Measurements from ENCODE around the gene EIF4G3. TPM values are rescaled to one million over a fixed set of nuclear protein-coding genes. Genes with fewer than 3 reads are reported as not detected.
"Not testable (repeated sequence)": the region's sequence is repeated elsewhere in the genome, so short reads cannot be mapped to it uniquely, and the experiment has no call there.

Gene EIF4G3
- total RNA-seq, 2 donors from 2014 or later: 70.3 to 70.5 TPM

DNA sequence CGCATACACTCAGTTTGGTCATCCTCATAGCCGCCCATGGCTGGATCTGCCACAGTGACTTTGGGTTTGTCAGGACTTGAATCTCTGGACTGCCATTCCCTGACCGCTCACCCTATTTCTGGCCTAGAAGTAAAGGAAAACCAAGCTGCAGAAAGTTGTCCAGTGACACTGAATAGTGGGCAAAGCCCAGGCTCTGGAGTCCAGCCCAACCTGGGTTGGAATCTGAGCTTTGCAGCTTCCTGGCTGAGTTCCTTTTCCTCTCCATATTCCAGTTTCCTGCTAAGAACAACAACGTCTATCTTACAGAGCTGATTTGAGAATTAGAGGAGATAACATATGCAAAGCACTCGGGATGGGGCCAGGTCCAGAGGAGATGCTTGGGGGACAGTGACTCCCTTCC lies 15.6 kb upstream of the EIF4G3 start:
- Histone ChIP-seq H3K9me3 (no peaks in the 10 kb centered on the region), H3K4me3 (no peak overlapping the region), H3K27me3 (no peaks in the 10 kb centered on the region), H3K4me1 (no peaks in the 10 kb centered on the region), H3K27ac (no peak overlapping the region), H3K36me3 (no peaks in the 10 kb centered on the region), H3K9ac (ENCODE audit: low read depth in 2 of 2, low read length in 2 of 2) (no peak overlapping the region)
- no peak for DNase-seq
- intact Hi-C loops (cut with DNase I): no loop called here
- no peak for TF ChIP-seq CTCF (IDR thresholded peaks at IDR 0.05)

DNA sequence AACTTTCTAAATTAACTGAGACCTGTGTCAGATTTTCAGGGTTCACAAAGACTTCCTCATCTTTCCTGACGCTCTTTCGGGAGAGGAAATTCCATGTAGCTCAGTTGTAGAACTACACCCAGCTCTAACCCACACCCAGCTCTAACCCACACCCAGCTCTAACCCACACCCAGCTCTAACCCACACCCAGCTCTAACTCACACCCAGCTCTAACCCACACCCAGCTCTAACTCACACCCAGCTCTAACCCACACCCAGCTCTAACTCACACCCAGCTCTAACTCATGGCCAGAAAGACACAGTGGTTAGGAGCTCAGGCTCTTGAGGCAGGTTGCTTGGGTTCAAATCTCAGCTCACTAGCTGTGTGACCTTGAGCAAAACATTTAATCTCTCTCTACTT lies 14.1 kb upstream of the EIF4G3 start:
- peak; percentile 58 for DNase-seq
- H3K9ac ChIP-seq (ENCODE audit: low read depth in 2 of 2, low read length in 2 of 2); H3K4me1 ChIP-seq; H3K36me3 ChIP-seq; intact Hi-C loops (cut with DNase I); H3K27me3 ChIP-seq; H3K4me3 ChIP-seq; H3K9me3 ChIP-seq: not testable (repeated sequence)
- H3K27ac ChIP-seq: peak overlapping the region; percentile 80

- no peak for DNase-seq
- TF ChIP-seq CTCF (IDR thresholded peaks at IDR 0.05): no peak
- Histone ChIP-seq H3K4me1 (no peaks in the 10 kb centered on the region), H3K27me3 (no peaks in the 10 kb centered on the region), H3K27ac (peak overlapping the region; percentile 80), H3K36me3 (no peaks in the 10 kb centered on the region), H3K9me3 (no peaks in the 10 kb centered on the region), H3K4me3 (no peak overlapping the region), H3K9ac (ENCODE audit: low read depth in 2 of 2, low read length in 2 of 2) (no peak overlapping the region)
- intact Hi-C loops (cut with DNase I): no loop called here
Observed at GRCh38 chr1:21189906-21190500, 13.3 kb upstream of the EIF4G3 start.

DNA sequence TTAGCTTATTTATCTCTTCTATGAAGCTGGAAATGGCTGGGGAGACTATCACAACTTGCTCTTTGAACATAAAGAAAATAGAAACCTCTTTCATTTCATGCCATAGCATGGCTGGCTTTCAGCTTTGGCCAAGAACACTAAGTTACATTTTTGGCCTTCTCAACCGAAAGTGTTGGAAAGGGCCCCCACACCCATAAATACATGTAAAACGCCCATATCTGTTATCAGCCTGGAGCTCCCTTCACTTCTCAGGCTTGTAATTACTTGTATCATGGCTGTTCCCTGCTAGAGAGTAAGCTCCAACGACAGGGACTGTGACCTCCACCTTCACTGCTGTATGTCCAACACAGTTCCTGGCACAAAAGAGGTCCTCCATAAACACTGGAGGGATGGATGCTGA lies 12.7 kb upstream of the EIF4G3 start:
- DNase-seq: no peak
- H3K4me1 ChIP-seq: no peaks in the 10 kb centered on the region
- H3K9me3 ChIP-seq: no peaks in the 10 kb centered on the region
- H3K27me3 ChIP-seq: no peaks in the 10 kb centered on the region
- H3K9ac ChIP-seq (ENCODE audit: low read depth in 2 of 2, low read length in 2 of 2): no peak overlapping the region
- no peak for TF ChIP-seq CTCF (IDR thresholded peaks at IDR 0.05)
- H3K4me3 ChIP-seq: no peak overlapping the region
- no peaks in the 10 kb centered on the region for H3K36me3 ChIP-seq
- H3K27ac ChIP-seq: no peak overlapping the region
- intact Hi-C loops (cut with DNase I): no loop called here

- no peaks in the 10 kb centered on the region for H3K36me3 ChIP-seq
- intact Hi-C loops (cut with DNase I): no loop called here
- H3K4me3 ChIP-seq: no peak overlapping the region
- no peaks in the 10 kb centered on the region for H3K27me3 ChIP-seq
- no peak overlapping the region for H3K27ac ChIP-seq
- no peak for TF ChIP-seq CTCF (IDR thresholded peaks at IDR 0.05)
- H3K9ac ChIP-seq (ENCODE audit: low read depth in 2 of 2, low read length in 2 of 2): no peak overlapping the region
- DNase-seq: no peak
- H3K4me1 ChIP-seq: no peaks in the 10 kb centered on the region
- no peaks in the 10 kb centered on the region for H3K9me3 ChIP-seq
Observed at GRCh38 chr1:21188235-21188634, 11.5 kb upstream of the EIF4G3 start.

DNA sequence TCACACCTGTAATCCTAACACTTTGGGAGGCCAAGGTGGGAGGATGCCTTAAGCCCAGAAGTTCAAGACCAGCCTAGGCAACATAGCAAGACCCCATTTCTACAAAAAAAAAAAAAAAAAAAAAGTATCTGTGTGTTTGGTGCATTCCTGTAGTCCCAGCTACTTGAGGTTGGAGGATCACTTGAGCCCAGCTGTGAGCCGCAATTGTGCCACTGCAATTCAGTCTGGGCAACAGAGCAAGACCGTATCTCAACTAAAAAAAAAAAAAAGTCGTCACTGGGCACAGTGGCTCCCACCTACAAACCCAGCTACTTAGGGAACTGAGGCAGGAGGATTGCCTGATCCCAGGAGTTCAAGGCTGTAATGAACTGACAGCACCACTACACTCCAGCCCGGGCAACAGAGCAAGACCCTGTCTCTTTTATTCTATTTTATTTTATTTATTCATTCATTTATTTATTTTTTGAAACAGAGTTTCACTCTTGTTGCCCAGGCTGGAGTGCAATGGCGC lies 8.6 kb upstream of the EIF4G3 start:
- H3K27ac ChIP-seq: no peak overlapping the region
- intact Hi-C loops (cut with DNase I): no loop called here
- no peaks in the 10 kb centered on the region for H3K27me3 ChIP-seq
- H3K9ac ChIP-seq (ENCODE audit: low read depth in 2 of 2, low read length in 2 of 2): no peak overlapping the region
- H3K9me3 ChIP-seq: no peaks in the 10 kb centered on the region
- DNase-seq: no peak
- no peaks in the 10 kb centered on the region for H3K4me1 ChIP-seq
- no peaks in the 10 kb centered on the region for H3K36me3 ChIP-seq
- no peak overlapping the region for H3K4me3 ChIP-seq
- TF ChIP-seq CTCF (IDR thresholded peaks at IDR 0.05): no peak
